Measurements from ENCODE around the gene DST.

GRCh38 chr6:56690519-56691285, 48.0 kb upstream of the DST start:
- no peak for TF ChIP-seq ZNF121 (CRISPR knock-in tag; IDR thresholded peaks at IDR 0.05)
- TF ChIP-seq CREB1 (CRISPR knock-in tag; IDR thresholded peaks at IDR 0.05), result no peak
- no peak for TF ChIP-seq ARID4B (CRISPR knock-in tag; IDR thresholded peaks at IDR 0.05; ENCODE audit: borderline replicate concordance)
- no peak for TF ChIP-seq ZNF281 (CRISPR knock-in tag; IDR thresholded peaks at IDR 0.05)
- no peak for TF ChIP-seq CTCF (IDR thresholded peaks at IDR 0.05)
- TF ChIP-seq HMGXB4 (CRISPR knock-in tag; IDR thresholded peaks at IDR 0.05), result no peak
- TF ChIP-seq MXD4 (CRISPR knock-in tag; IDR thresholded peaks at IDR 0.05; ENCODE audit: borderline replicate concordance), result no peak
- no peak for TF ChIP-seq MLX (CRISPR knock-in tag; IDR thresholded peaks at IDR 0.05)
- TF ChIP-seq MAX (CRISPR knock-in tag; IDR thresholded peaks at IDR 0.05), result no peak
- no peak for TF ChIP-seq TEAD1 (CRISPR knock-in tag; IDR thresholded peaks at IDR 0.05)
- TF ChIP-seq, protein P1, sequence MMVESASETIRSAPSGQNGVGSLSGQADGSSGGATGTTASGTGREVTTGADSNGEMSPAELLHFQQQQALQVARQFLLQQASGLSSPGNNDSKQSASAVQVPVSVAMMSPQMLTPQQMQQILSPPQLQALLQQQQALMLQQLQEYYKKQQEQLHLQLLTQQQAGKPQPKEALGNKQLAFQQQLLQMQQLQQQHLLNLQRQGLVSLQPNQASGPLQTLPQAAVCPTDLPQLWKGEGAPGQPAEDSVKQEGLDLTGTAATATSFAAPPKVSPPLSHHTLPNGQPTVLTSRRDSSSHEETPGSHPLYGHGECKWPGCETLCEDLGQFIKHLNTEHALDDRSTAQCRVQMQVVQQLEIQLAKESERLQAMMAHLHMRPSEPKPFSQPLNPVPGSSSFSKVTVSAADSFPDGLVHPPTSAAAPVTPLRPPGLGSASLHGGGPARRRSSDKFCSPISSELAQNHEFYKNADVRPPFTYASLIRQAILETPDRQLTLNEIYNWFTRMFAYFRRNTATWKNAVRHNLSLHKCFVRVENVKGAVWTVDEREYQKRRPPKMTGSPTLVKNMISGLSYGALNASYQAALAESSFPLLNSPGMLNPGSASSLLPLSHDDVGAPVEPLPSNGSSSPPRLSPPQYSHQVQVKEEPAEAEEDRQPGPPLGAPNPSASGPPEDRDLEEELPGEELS (CRISPR knock-in tag; IDR thresholded peaks at IDR 0.05), result no peak

All from WTC11 (cell line).